ENCODE measurements around the gene SAMD4B. TPM values are rescaled to one million over a fixed set of nuclear protein-coding genes. Genes with fewer than 3 reads are reported as not detected.

Gene SAMD4B
- total RNA-seq, 1 experiment from 2014 or later = 80.4 TPM

DNA sequence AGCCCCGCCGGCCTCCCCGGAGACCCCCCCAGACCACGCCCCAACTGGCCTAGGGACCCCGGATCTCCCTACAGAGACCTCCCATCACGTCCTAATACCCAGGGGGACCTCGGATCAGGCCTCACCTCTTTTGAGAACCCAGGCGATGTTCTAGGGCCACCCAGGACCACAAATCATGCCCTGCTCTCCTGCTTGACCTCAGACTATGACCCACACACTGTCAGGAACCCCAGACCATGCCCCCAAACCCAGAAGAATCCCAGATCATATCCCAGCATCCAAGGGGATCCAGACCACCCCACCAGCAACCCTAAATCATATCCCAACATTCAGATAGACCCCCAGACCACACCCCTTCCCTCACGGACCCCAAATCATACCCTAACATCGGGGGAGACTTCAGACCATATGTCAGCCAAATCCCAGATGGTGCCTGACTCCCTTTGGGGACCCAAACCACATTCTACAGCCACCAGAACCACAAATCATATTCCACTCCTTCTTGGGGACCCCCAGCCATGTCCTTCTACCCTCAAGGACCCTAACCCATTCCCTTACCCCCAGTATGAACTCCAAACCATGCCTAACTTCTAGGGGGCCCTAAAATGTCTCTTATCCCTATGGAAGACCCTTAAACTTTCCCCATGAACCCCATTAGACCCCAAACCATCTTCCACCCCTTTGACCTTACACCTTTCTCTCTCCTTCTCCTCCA, 20.9 kb upstream of the SAMD4B start:
- CTCF ChIA-PET = no interaction called here
- Histone ChIP-seq H2AFZ (ENCODE audit: low read length) (no peak overlapping the region), H3F3A (ENCODE audit: low read length, unreplicated experiment) (no peaks in the 10 kb centered on the region), H3K27ac (ENCODE audit: low read length) (no peak overlapping the region), H3K4me3 (ENCODE audit: low read length) (no peak overlapping the region), H3K27me3 (ENCODE audit: low read length) (no peaks in the 10 kb centered on the region), H3K79me2 (ENCODE audit: low read length) (peaks cover 12% of the 10 kb centered on the region; the same call in 1 of the 2 replicates), H3K4me2 (ENCODE audit: low read length) (no peak overlapping the region), H3K36me3 (ENCODE audit: low read depth, low read length) (no peaks in the 10 kb centered on the region), H3K9me3 (ENCODE audit: low read length) (no peaks in the 10 kb centered on the region), H3K4me1 (ENCODE audit: insufficient read depth, low read length) (0 out of 2 replicates have a peak, but pooled peaks cover 4% of the 10 kb centered on the region), H3K9me2 (replicated peaks; ENCODE audit: low read length) (no peaks in the 10 kb centered on the region), H3K9ac (ENCODE audit: low read length) (no peak overlapping the region), H4K20me1 (ENCODE audit: low read length) (no peaks in the 10 kb centered on the region)
- no TSS peak for BruUV-seq (replicated peaks)
- no peak for ATAC-seq
- intact Hi-C loops (cut with micrococcal nuclease) = loop anchor here (10.0 kb wide), 1 partner anchor 356 kb away; no protein-coding TSS in a partner anchor
- no peak for DNase-seq
- TF ChIP-seq EZH2 (IDR thresholded peaks at IDR 0.05; ENCODE audit: low read length, unreplicated experiment) (no peak), EZH2phosphoT487 (IDR thresholded peaks at IDR 0.05; ENCODE audit: borderline replicate concordance, low read length) (no peak)
- TF ChIP-seq, protein P1, sequence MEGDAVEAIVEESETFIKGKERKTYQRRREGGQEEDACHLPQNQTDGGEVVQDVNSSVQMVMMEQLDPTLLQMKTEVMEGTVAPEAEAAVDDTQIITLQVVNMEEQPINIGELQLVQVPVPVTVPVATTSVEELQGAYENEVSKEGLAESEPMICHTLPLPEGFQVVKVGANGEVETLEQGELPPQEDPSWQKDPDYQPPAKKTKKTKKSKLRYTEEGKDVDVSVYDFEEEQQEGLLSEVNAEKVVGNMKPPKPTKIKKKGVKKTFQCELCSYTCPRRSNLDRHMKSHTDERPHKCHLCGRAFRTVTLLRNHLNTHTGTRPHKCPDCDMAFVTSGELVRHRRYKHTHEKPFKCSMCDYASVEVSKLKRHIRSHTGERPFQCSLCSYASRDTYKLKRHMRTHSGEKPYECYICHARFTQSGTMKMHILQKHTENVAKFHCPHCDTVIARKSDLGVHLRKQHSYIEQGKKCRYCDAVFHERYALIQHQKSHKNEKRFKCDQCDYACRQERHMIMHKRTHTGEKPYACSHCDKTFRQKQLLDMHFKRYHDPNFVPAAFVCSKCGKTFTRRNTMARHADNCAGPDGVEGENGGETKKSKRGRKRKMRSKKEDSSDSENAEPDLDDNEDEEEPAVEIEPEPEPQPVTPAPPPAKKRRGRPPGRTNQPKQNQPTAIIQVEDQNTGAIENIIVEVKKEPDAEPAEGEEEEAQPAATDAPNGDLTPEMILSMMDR (conservative IDR thresholded peaks at IDR 0.05; ENCODE audit: low read depth, low read length) = no peak
- POLR2A ChIA-PET (ENCODE audit: unreplicated experiment) = no interaction called here

DNA sequence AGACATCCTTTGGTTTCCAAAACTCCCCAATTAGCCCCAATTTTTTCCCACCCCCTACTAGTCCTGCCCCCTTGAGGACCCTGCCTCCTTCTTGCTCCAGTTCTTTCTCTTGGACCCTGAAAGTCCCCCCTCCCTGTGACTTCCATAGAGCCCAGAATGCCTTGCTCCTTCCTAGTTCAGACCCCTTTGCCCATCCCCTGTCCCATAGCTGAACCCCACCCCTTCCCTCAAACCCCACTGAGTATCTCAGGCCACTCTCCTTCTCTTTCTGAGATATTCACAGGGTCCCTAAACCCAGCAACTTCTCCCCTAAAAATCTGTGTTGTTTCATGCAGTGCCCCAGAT, 20.4 kb upstream of the SAMD4B start:
- no peak overlapping the region for H3K27ac ChIP-seq (ENCODE audit: low read length)
- no peaks in the 10 kb centered on the region for H3K9me2 ChIP-seq (replicated peaks; ENCODE audit: low read length)
- H3K79me2 ChIP-seq (ENCODE audit: low read length) = peaks cover 12% of the 10 kb centered on the region; the same call in 1 of the 2 replicates
- POLR2A ChIA-PET (ENCODE audit: unreplicated experiment) = no interaction called here
- intact Hi-C loops (cut with micrococcal nuclease) = loop anchor here (10.0 kb wide), 1 partner anchor 357 kb away; no protein-coding TSS in a partner anchor
- DNase-seq = no peak
- H3K9me3 ChIP-seq (ENCODE audit: low read length) = no peaks in the 10 kb centered on the region
- H3K4me3 ChIP-seq (ENCODE audit: low read length) = no peak overlapping the region
- H4K20me1 ChIP-seq (ENCODE audit: low read length) = no peaks in the 10 kb centered on the region
- no TSS peak for BruUV-seq (replicated peaks)
- CTCF ChIA-PET = no interaction called here
- H3K36me3 ChIP-seq (ENCODE audit: low read depth, low read length) = no peaks in the 10 kb centered on the region
- H2AFZ ChIP-seq (ENCODE audit: low read length) = no peak overlapping the region
- H3K9ac ChIP-seq (ENCODE audit: low read length) = no peak overlapping the region
- no peak for ATAC-seq
- 0 out of 2 replicates have a peak, but pooled peaks cover 4% of the 10 kb centered on the region for H3K4me1 ChIP-seq (ENCODE audit: insufficient read depth, low read length)
- TF ChIP-seq EZH2 (IDR thresholded peaks at IDR 0.05; ENCODE audit: low read length, unreplicated experiment) = no peak
- TF ChIP-seq, protein P1 (conservative IDR thresholded peaks at IDR 0.05; ENCODE audit: low read depth, low read length) = no peak
- no peak for TF ChIP-seq EZH2phosphoT487 (IDR thresholded peaks at IDR 0.05; ENCODE audit: borderline replicate concordance, low read length)
- no peak overlapping the region for H3K4me2 ChIP-seq (ENCODE audit: low read length)
- H3F3A ChIP-seq (ENCODE audit: low read length, unreplicated experiment) = no peaks in the 10 kb centered on the region
- H3K27me3 ChIP-seq (ENCODE audit: low read length) = no peaks in the 10 kb centered on the region

DNA sequence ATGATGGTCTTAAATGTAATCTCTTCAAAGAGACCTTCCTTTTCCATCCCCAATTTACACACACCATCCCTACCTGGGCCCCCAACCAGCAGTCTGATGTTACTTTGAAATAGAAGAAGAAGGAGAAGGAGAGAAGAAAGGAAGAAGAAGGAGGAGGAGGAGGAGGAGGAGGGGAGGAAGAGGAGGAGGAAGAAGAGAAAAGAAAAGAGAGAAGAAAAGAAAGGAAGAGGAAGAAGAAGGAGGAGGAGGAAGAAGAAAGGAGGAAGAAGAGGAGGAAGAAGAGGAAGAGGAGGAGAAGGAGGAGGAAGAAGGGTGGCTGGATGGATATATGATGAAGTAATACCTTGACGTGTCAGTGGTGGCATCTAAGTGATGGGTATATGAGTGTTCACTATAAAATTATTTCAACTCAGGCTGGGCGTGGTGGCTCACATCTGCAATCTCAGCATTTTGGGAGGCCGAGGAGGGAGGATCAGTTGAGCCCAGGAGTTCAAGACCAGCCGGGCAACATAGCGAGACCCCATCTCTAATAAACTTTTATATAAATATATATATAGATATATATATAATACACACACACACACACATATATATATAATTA, 17.9 kb upstream of the SAMD4B start:
- no peak overlapping the region for H3K27ac ChIP-seq (ENCODE audit: low read length)
- H3F3A ChIP-seq (ENCODE audit: low read length, unreplicated experiment) = no peaks in the 10 kb centered on the region
- H3K27me3 ChIP-seq (ENCODE audit: low read length) = no peaks in the 10 kb centered on the region
- 0 out of 2 replicates have a peak, but pooled peaks cover 4% of the 10 kb centered on the region for H3K4me1 ChIP-seq (ENCODE audit: insufficient read depth, low read length)
- H3K9me2 ChIP-seq (replicated peaks; ENCODE audit: low read length) = no peaks in the 10 kb centered on the region
- H3K36me3 ChIP-seq (ENCODE audit: low read depth, low read length) = no peaks in the 10 kb centered on the region
- TF ChIP-seq EZH2phosphoT487 (IDR thresholded peaks at IDR 0.05; ENCODE audit: borderline replicate concordance, low read length) = no peak
- TF ChIP-seq EZH2 (IDR thresholded peaks at IDR 0.05; ENCODE audit: low read length, unreplicated experiment) = no peak
- TF ChIP-seq, protein P1 (conservative IDR thresholded peaks at IDR 0.05; ENCODE audit: low read depth, low read length) = no peak
- DNase-seq (peak; percentile 19), ATAC-seq (no peak)
- H3K4me2 ChIP-seq (ENCODE audit: low read length) = no peak overlapping the region
- H3K9ac ChIP-seq (ENCODE audit: low read length) = no peak overlapping the region
- ChIA-PET CTCF (no interaction called here), POLR2A (ENCODE audit: unreplicated experiment) (no interaction called here)
- BruUV-seq (replicated peaks) = no TSS peak
- H3K9me3 ChIP-seq (ENCODE audit: low read length) = no peaks in the 10 kb centered on the region
- peaks cover 5% of the 10 kb centered on the region; the same call in 1 of the 2 replicates for H3K79me2 ChIP-seq (ENCODE audit: low read length)
- H3K4me3 ChIP-seq (ENCODE audit: low read length) = no peak overlapping the region
- no peaks in the 10 kb centered on the region for H4K20me1 ChIP-seq (ENCODE audit: low read length)
- H2AFZ ChIP-seq (ENCODE audit: low read length) = no peak overlapping the region
- intact Hi-C loops (cut with micrococcal nuclease) = loop anchor here (10.0 kb wide), 1 partner anchor 360 kb away; no protein-coding TSS in a partner anchor

All from PC-3 (cell line).